ENCODE results near the gene CTNNA2.
"Not testable (repeated sequence)": the region's sequence is repeated elsewhere in the genome, so short reads cannot be mapped to it uniquely, and the experiment has no call there.

CTNNA2 gene

GRCh38 chr2:80050246-80050645, 537.4 kb downstream of the CTNNA2 start:
- no peak for DNase-seq

GRCh38 chr2:80053522-80054345, 540.9 kb downstream of the CTNNA2 start:
- no peak for DNase-seq

- no peak for DNase-seq
Measured at GRCh38 chr2:80054346-80054675, 541.5 kb downstream of the CTNNA2 start.

- no peak for DNase-seq
Measured at GRCh38 chr2:80057956-80058355, 545.1 kb downstream of the CTNNA2 start.

GRCh38 chr2:80058562-80058961, 545.7 kb downstream of the CTNNA2 start:
- DNase-seq, result no peak

- no peak for DNase-seq
Measured at GRCh38 chr2:80059447-80059846, 546.6 kb downstream of the CTNNA2 start.

GRCh38 chr2:80061881-80062280, 549.0 kb downstream of the CTNNA2 start:
- no peak for DNase-seq

- no peak for DNase-seq
Measured at GRCh38 chr2:80062298-80062697, 549.4 kb downstream of the CTNNA2 start.

GRCh38 chr2:80068038-80068731, 555.3 kb downstream of the CTNNA2 start:
- DNase-seq, result no peak

- DNase-seq, result no peak
Measured at GRCh38 chr2:80070587-80070986, 557.7 kb downstream of the CTNNA2 start.

GRCh38 chr2:80071941-80072340, 559.1 kb downstream of the CTNNA2 start:
- DNase-seq, result no peak

- no peak for DNase-seq
Measured at GRCh38 chr2:80073134-80073561, 560.3 kb downstream of the CTNNA2 start.

- no peak for DNase-seq
Measured at GRCh38 chr2:80074321-80075070, 561.6 kb downstream of the CTNNA2 start.

GRCh38 chr2:80075719-80076118, 562.9 kb downstream of the CTNNA2 start:
- DNase-seq, result no peak

- DNase-seq, result no peak
Measured at GRCh38 chr2:80078290-80079036, 565.6 kb downstream of the CTNNA2 start.

GRCh38 chr2:80080957-80081356, 568.1 kb downstream of the CTNNA2 start:
- no peak for DNase-seq

- DNase-seq, result no peak
Measured at GRCh38 chr2:80086831-80087230, 574.0 kb downstream of the CTNNA2 start.

GRCh38 chr2:80091237-80091636, 578.4 kb downstream of the CTNNA2 start:
- no peak for DNase-seq

GRCh38 chr2:80092474-80092873, 579.6 kb downstream of the CTNNA2 start:
- no peak for DNase-seq

- DNase-seq, result not testable (repeated sequence)
Measured at GRCh38 chr2:80098503-80098902, 585.7 kb downstream of the CTNNA2 start.

GRCh38 chr2:80102026-80102425, 589.2 kb downstream of the CTNNA2 start:
- DNase-seq, result no peak

- DNase-seq, result no peak
Measured at GRCh38 chr2:80105015-80105640, 592.3 kb downstream of the CTNNA2 start.
